Measurements from ENCODE around the gene OSBPL8. TPM values are rescaled to one million over a fixed set of nuclear protein-coding genes. Genes with fewer than 3 reads are reported as not detected.

OSBPL8 gene
- total and polyA plus RNA-seq, 9 of the 15 experiments (the other 6 are each of a cell fraction or from before 2014, with no cell fraction given), result 17.4 to 82.7 (median 42.8) TPM

DNA sequence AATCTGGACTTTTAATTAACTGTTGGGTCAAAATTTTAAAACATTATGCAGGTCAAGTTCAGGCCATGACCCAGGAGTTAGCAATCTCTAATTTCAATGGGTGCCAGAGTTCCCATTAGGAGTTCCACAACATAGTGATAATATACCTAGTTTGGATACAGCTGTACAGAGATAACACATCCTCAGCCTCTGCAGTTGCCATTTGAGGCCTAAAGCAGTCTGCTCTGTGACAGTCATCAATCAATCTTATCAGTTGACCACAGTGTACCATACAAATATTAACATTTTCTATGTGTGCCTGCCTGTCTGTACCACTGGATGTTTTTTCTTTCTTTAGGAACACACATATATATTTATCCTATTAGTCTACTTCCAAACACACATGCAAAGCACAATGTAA, 157.3 kb downstream of the OSBPL8 start (continued):
- TF ChIP-seq, protein P1, sequence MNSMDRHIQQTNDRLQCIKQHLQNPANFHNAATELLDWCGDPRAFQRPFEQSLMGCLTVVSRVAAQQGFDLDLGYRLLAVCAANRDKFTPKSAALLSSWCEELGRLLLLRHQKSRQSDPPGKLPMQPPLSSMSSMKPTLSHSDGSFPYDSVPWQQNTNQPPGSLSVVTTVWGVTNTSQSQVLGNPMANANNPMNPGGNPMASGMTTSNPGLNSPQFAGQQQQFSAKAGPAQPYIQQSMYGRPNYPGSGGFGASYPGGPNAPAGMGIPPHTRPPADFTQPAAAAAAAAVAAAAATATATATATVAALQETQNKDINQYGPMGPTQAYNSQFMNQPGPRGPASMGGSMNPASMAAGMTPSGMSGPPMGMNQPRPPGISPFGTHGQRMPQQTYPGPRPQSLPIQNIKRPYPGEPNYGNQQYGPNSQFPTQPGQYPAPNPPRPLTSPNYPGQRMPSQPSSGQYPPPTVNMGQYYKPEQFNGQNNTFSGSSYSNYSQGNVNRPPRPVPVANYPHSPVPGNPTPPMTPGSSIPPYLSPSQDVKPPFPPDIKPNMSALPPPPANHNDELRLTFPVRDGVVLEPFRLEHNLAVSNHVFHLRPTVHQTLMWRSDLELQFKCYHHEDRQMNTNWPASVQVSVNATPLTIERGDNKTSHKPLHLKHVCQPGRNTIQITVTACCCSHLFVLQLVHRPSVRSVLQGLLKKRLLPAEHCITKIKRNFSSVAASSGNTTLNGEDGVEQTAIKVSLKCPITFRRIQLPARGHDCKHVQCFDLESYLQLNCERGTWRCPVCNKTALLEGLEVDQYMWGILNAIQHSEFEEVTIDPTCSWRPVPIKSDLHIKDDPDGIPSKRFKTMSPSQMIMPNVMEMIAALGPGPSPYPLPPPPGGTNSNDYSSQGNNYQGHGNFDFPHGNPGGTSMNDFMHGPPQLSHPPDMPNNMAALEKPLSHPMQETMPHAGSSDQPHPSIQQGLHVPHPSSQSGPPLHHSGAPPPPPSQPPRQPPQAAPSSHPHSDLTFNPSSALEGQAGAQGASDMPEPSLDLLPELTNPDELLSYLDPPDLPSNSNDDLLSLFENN (IDR thresholded peaks at IDR 0.05; ENCODE audit: low read depth in 2 of 2, low read length in 2 of 2), result 0 out of 4 replicates have a peak, but pooled peaks of 1 of the 2 experiments have one; percentile 29
- peak; percentile 54; the same call in 1 of the 2 replicates for TF ChIP-seq NCOA1 (IDR thresholded peaks at IDR 0.05; ENCODE audit: low read depth)
- TF ChIP-seq SMAD2 (IDR thresholded peaks at IDR 0.05; ENCODE audit: low read depth, low read length), result no peak
- TF ChIP-seq, protein P2, sequence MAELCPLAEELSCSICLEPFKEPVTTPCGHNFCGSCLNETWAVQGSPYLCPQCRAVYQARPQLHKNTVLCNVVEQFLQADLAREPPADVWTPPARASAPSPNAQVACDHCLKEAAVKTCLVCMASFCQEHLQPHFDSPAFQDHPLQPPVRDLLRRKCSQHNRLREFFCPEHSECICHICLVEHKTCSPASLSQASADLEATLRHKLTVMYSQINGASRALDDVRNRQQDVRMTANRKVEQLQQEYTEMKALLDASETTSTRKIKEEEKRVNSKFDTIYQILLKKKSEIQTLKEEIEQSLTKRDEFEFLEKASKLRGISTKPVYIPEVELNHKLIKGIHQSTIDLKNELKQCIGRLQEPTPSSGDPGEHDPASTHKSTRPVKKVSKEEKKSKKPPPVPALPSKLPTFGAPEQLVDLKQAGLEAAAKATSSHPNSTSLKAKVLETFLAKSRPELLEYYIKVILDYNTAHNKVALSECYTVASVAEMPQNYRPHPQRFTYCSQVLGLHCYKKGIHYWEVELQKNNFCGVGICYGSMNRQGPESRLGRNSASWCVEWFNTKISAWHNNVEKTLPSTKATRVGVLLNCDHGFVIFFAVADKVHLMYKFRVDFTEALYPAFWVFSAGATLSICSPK (IDR thresholded peaks at IDR 0.05; ENCODE audit: borderline replicate concordance), result no peak
- no peak for TF ChIP-seq RFX5 (IDR thresholded peaks at IDR 0.05; ENCODE audit: low read depth, low read length)
- TF ChIP-seq SIN3B (IDR thresholded peaks at IDR 0.05; ENCODE audit: low read depth), result no peak
- peak; percentile 90 for TF ChIP-seq SMARCE1 (IDR thresholded peaks at IDR 0.05)
- TF ChIP-seq MTA2 (IDR thresholded peaks at IDR 0.05; ENCODE audit: low read depth), result peak; percentile 79
- TF ChIP-seq SIX5 (IDR thresholded peaks at IDR 0.05; ENCODE audit: borderline replicate concordance in 1 of 2, insufficient read depth in 1 of 2, low read depth in 1 of 2, low read length in 2 of 2), result no peak
- TF ChIP-seq, protein P3, sequence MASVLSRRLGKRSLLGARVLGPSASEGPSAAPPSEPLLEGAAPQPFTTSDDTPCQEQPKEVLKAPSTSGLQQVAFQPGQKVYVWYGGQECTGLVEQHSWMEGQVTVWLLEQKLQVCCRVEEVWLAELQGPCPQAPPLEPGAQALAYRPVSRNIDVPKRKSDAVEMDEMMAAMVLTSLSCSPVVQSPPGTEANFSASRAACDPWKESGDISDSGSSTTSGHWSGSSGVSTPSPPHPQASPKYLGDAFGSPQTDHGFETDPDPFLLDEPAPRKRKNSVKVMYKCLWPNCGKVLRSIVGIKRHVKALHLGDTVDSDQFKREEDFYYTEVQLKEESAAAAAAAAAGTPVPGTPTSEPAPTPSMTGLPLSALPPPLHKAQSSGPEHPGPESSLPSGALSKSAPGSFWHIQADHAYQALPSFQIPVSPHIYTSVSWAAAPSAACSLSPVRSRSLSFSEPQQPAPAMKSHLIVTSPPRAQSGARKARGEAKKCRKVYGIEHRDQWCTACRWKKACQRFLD (CRISPR knock-in tag; IDR thresholded peaks at IDR 0.05), result no peak; the same call in 1 of the 2 replicates
- no peak for TF ChIP-seq ZC3H4 (CRISPR knock-in tag; IDR thresholded peaks at IDR 0.05; ENCODE audit: borderline replicate concordance)
- 0 out of 2 replicates have a peak, but pooled peaks have one; percentile 51 for TF ChIP-seq SMARCC2 (IDR thresholded peaks at IDR 0.05; ENCODE audit: low read depth)
- no peak for TF ChIP-seq ARNT (IDR thresholded peaks at IDR 0.05)
- TF ChIP-seq MTF1 (CRISPR knock-in tag; IDR thresholded peaks at IDR 0.05; ENCODE audit: borderline replicate concordance), result no peak
- TF ChIP-seq ZNF766 (CRISPR knock-in tag; conservative IDR thresholded peaks at IDR 0.05), result no peak; the same call in 1 of the 2 replicates
- peak; percentile 82 for TF ChIP-seq FOXM1 (IDR thresholded peaks at IDR 0.05; ENCODE audit: low read depth)
- TF ChIP-seq FOXM1 (CRISPR knock-in tag; IDR thresholded peaks at IDR 0.05; ENCODE audit: low read depth), result no peak
- TF ChIP-seq ELF4 (CRISPR knock-in tag; IDR thresholded peaks at IDR 0.05), result no peak
- TF ChIP-seq ZNF707 (CRISPR knock-in tag; conservative IDR thresholded peaks at IDR 0.05), result no peak
- TF ChIP-seq NCOA2 (IDR thresholded peaks at IDR 0.05; ENCODE audit: partially characterized antibody in 2 of 2), result peak in 1 of 2 experiments; percentile 34
- 0 out of 4 replicates have a peak, but pooled peaks of 1 of the 2 experiments have one; percentile 50 for TF ChIP-seq TEAD1 (CRISPR knock-in tag; IDR thresholded peaks at IDR 0.05)
- TF ChIP-seq, protein P4, sequence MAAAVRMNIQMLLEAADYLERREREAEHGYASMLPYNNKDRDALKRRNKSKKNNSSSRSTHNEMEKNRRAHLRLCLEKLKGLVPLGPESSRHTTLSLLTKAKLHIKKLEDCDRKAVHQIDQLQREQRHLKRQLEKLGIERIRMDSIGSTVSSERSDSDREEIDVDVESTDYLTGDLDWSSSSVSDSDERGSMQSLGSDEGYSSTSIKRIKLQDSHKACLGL (CRISPR knock-in tag; IDR thresholded peaks at IDR 0.05; ENCODE audit: borderline replicate concordance, poor library complexity, severe bottlenecking), result no peak
